ENCODE results near the gene MRC2. TPM values are rescaled to one million over a fixed set of nuclear protein-coding genes. Genes with fewer than 3 reads are reported as not detected.
A peak's percentile ranks its signal among the peaks of the same experiment; 100 is the strongest.

Gene MRC2
- total RNA-seq, 1 donor from 2014 or later = 361 TPM

- H2AFZ ChIP-seq (ENCODE audit: low read depth, low read length) = no peak overlapping the region
- H3K9me3 ChIP-seq (ENCODE audit: insufficient read depth, low read depth, low read length) = no peaks in the 10 kb centered on the region
- no peak overlapping the region for H3K4me3 Mint-ChIP-seq (ENCODE audit: unreplicated experiment)
- H3K36me3 ChIP-seq (ENCODE audit: insufficient read depth, low read length) = peaks cover 10% of the 10 kb centered on the region
- H3K27me3 ChIP-seq (ENCODE audit: insufficient read depth, low read length) = no peaks in the 10 kb centered on the region
- H3K27ac ChIP-seq (ENCODE audit: low read depth, low read length) = no peak overlapping the region
- TF ChIP-seq CTCF (IDR thresholded peaks at IDR 0.05; ENCODE audit: insufficient read depth, low read depth, low read length) = no peak
- TF ChIP-seq EZH2 (IDR thresholded peaks at IDR 0.05; ENCODE audit: insufficient read depth, low read length) = no peak
- H3K36me3 Mint-ChIP-seq (ENCODE audit: low read depth, unreplicated experiment) = peaks cover 21% of the 10 kb centered on the region
- no peak overlapping the region for H3K4me2 ChIP-seq (ENCODE audit: low read length)
- H3K27me3 Mint-ChIP-seq (ENCODE audit: low read depth, unreplicated experiment) = no peaks in the 10 kb centered on the region
- no peaks in the 10 kb centered on the region for H3K4me1 ChIP-seq (ENCODE audit: insufficient read depth, low read length)
- no peak overlapping the region for H3K4me3 ChIP-seq (ENCODE audit: insufficient read depth, low read depth, low read length)
- H3K27ac Mint-ChIP-seq (ENCODE audit: unreplicated experiment) = no peak overlapping the region
- H3K9ac ChIP-seq (ENCODE audit: low read length) = no peak overlapping the region
- peaks cover 87% of the 10 kb centered on the region for H3K79me2 ChIP-seq (ENCODE audit: insufficient read depth, low read length)
- DNase-seq (ENCODE audit: low read depth) = no peak
- peaks cover 87% of the 10 kb centered on the region for H4K20me1 ChIP-seq (ENCODE audit: insufficient read depth, low read length)
- peaks cover 3% of the 10 kb centered on the region for H3K9me3 Mint-ChIP-seq (ENCODE audit: unreplicated experiment)
- H3K4me1 Mint-ChIP-seq (ENCODE audit: low read depth, unreplicated experiment) = peaks cover 16% of the 10 kb centered on the region
- no peak for FAIRE-seq
These were observed 33.9 kb downstream of the MRC2 start for GRCh38 chr17:62661337-62661736.

GRCh38 chr17:62662855-62663254, 35.4 kb downstream of the MRC2 start:
- Histone ChIP-seq H3K4me2 (ENCODE audit: low read length) (no peak overlapping the region), H3K27me3 (ENCODE audit: insufficient read depth, low read length) (no peaks in the 10 kb centered on the region), H2AFZ (ENCODE audit: low read depth, low read length) (no peak overlapping the region), H3K27ac (ENCODE audit: low read depth, low read length) (no peak overlapping the region), H3K9me3 (ENCODE audit: insufficient read depth, low read depth, low read length) (no peaks in the 10 kb centered on the region), H4K20me1 (ENCODE audit: insufficient read depth, low read length) (peaks cover 86% of the 10 kb centered on the region), H3K79me2 (ENCODE audit: insufficient read depth, low read length) (peaks cover 78% of the 10 kb centered on the region), H3K4me3 (ENCODE audit: insufficient read depth, low read depth, low read length) (no peak overlapping the region), H3K9ac (ENCODE audit: low read length) (no peak overlapping the region), H3K4me1 (ENCODE audit: insufficient read depth, low read length) (no peaks in the 10 kb centered on the region), H3K36me3 (ENCODE audit: insufficient read depth, low read length) (peaks cover 10% of the 10 kb centered on the region)
- no peak for DNase-seq (ENCODE audit: low read depth)
- H3K4me1 Mint-ChIP-seq (ENCODE audit: low read depth, unreplicated experiment) = peaks cover 12% of the 10 kb centered on the region
- H3K9me3 Mint-ChIP-seq (ENCODE audit: unreplicated experiment) = peaks cover 3% of the 10 kb centered on the region
- peak; percentile 50 for FAIRE-seq
- no peaks in the 10 kb centered on the region for H3K27me3 Mint-ChIP-seq (ENCODE audit: low read depth, unreplicated experiment)
- H3K4me3 Mint-ChIP-seq (ENCODE audit: unreplicated experiment) = no peak overlapping the region
- H3K36me3 Mint-ChIP-seq (ENCODE audit: low read depth, unreplicated experiment) = peaks cover 20% of the 10 kb centered on the region
- no peak overlapping the region for H3K27ac Mint-ChIP-seq (ENCODE audit: unreplicated experiment)
- no peak for TF ChIP-seq CTCF (IDR thresholded peaks at IDR 0.05; ENCODE audit: insufficient read depth, low read depth, low read length)
- no peak for TF ChIP-seq EZH2 (IDR thresholded peaks at IDR 0.05; ENCODE audit: insufficient read depth, low read length)

GRCh38 chr17:62663304-62663703, 35.8 kb downstream of the MRC2 start:
- Mint-ChIP-seq H3K27me3 (ENCODE audit: low read depth, unreplicated experiment) (no peaks in the 10 kb centered on the region), H3K36me3 (ENCODE audit: low read depth, unreplicated experiment) (peaks cover 21% of the 10 kb centered on the region), H3K27ac (ENCODE audit: unreplicated experiment) (no peak overlapping the region), H3K4me1 (ENCODE audit: low read depth, unreplicated experiment) (peaks cover 12% of the 10 kb centered on the region), H3K4me3 (ENCODE audit: unreplicated experiment) (no peak overlapping the region), H3K9me3 (ENCODE audit: unreplicated experiment) (peaks cover 3% of the 10 kb centered on the region)
- FAIRE-seq (no peak), DNase-seq (ENCODE audit: low read depth) (no peak)
- Histone ChIP-seq H4K20me1 (ENCODE audit: insufficient read depth, low read length) (peaks cover 84% of the 10 kb centered on the region), H2AFZ (ENCODE audit: low read depth, low read length) (no peak overlapping the region), H3K36me3 (ENCODE audit: insufficient read depth, low read length) (peaks cover 6% of the 10 kb centered on the region), H3K4me2 (ENCODE audit: low read length) (no peak overlapping the region), H3K4me3 (ENCODE audit: insufficient read depth, low read depth, low read length) (no peak overlapping the region), H3K27ac (ENCODE audit: low read depth, low read length) (no peak overlapping the region), H3K79me2 (ENCODE audit: insufficient read depth, low read length) (peaks cover 74% of the 10 kb centered on the region), H3K4me1 (ENCODE audit: insufficient read depth, low read length) (no peaks in the 10 kb centered on the region), H3K9ac (ENCODE audit: low read length) (no peak overlapping the region), H3K27me3 (ENCODE audit: insufficient read depth, low read length) (no peaks in the 10 kb centered on the region), H3K9me3 (ENCODE audit: insufficient read depth, low read depth, low read length) (no peaks in the 10 kb centered on the region)
- no peak for TF ChIP-seq EZH2 (IDR thresholded peaks at IDR 0.05; ENCODE audit: insufficient read depth, low read length)
- no peak for TF ChIP-seq CTCF (IDR thresholded peaks at IDR 0.05; ENCODE audit: insufficient read depth, low read depth, low read length)
